MG63 (cell line): ENCODE data around the gene PSTPIP1. TPM values are rescaled to one million over a fixed set of nuclear protein-coding genes. Genes with fewer than 3 reads are reported as not detected.
A peak's percentile ranks its signal among the peaks of the same experiment; 100 is the strongest.

ENCODE experiments used
- DNase-seq: peaks from one replicate; pipeline ENCODE4 v3.0.0-alpha.2; 2020
- H3K27me3 ChIP-seq: fragments of 250-450 bp; sonication (Bioruptor Pico); 2 replicates; pipeline ENCODE4 v1.5.1; 2020; ENCODE audit warnings: mild to moderate bottlenecking, moderate library complexity
- H3K36me3 ChIP-seq: fragments of 250-450 bp; sonication (Bioruptor Pico); 2 replicates; pipeline ENCODE4 v1.5.1; 2020; ENCODE audit warnings: mild to moderate bottlenecking, moderate library complexity
- H3K4me3 ChIP-seq: fragments of 250-450 bp; sonication (Bioruptor Pico); 2 replicates; pipeline ENCODE4 v1.5.1; 2020; ENCODE audit warnings: mild to moderate bottlenecking, moderate library complexity
- H3K9me3 ChIP-seq: fragments of 250-450 bp; sonication (Bioruptor Pico); 2 replicates; pipeline ENCODE4 v1.5.1; 2020; ENCODE audit warnings: mild to moderate bottlenecking, moderate library complexity
- total RNA-seq: library from RNA; depleted of rRNA; stranded (reverse); fragments of >200 nt; shearing (Covaris generic); gene quantifications from 2 replicates; pipeline ENCODE4 v1.2.3, GENCODE V29; 2014; ENCODE audit warnings: low replicate concordance

The PSTPIP1 gene
- total RNA-seq, 1 experiment from 2014 or later = not detected

- DNase-seq = no peak
- Histone ChIP-seq H3K27me3 (no peaks in the 10 kb centered on the region), H3K9me3 (no peaks in the 10 kb centered on the region), H3K4me3 (no peak overlapping the region), H3K36me3 (no peaks in the 10 kb centered on the region)
Measured at GRCh38 chr15:77030048-77030927, 35.4 kb downstream of the PSTPIP1 start.

- Histone ChIP-seq H3K36me3 (no peaks in the 10 kb centered on the region), H3K9me3 (no peaks in the 10 kb centered on the region), H3K4me3 (no peak overlapping the region), H3K27me3 (no peaks in the 10 kb centered on the region)
- DNase-seq = no peak
Measured at GRCh38 chr15:77030928-77031375, 36.0 kb downstream of the PSTPIP1 start.

- Histone ChIP-seq H3K36me3 (peaks cover 2% of the 10 kb centered on the region; the same call in 1 of the 2 replicates), H3K27me3 (no peaks in the 10 kb centered on the region), H3K4me3 (no peak overlapping the region), H3K9me3 (no peaks in the 10 kb centered on the region)
- peak; percentile 26 for DNase-seq
Measured at GRCh38 chr15:77031376-77032050, 36.6 kb downstream of the PSTPIP1 start.

GRCh38 chr15:77032052-77032646 lies 37.2 kb downstream of the PSTPIP1 start:
- Histone ChIP-seq H3K4me3 (no peak overlapping the region), H3K27me3 (no peaks in the 10 kb centered on the region), H3K9me3 (no peaks in the 10 kb centered on the region), H3K36me3 (peaks cover 4% of the 10 kb centered on the region; the same call in 1 of the 2 replicates)
- DNase-seq = no peak

GRCh38 chr15:77032647-77033416 lies 37.9 kb downstream of the PSTPIP1 start:
- no peak for DNase-seq
- Histone ChIP-seq H3K9me3 (no peaks in the 10 kb centered on the region), H3K27me3 (no peaks in the 10 kb centered on the region), H3K4me3 (no peak overlapping the region), H3K36me3 (peaks cover 7% of the 10 kb centered on the region; the same call in 1 of the 2 replicates)

- no peaks in the 10 kb centered on the region for H3K27me3 ChIP-seq
- H3K9me3 ChIP-seq = no peaks in the 10 kb centered on the region
- H3K36me3 ChIP-seq = peaks cover 7% of the 10 kb centered on the region; the same call in 1 of the 2 replicates
- no peak for DNase-seq
- no peak overlapping the region for H3K4me3 ChIP-seq
Measured at GRCh38 chr15:77033417-77033728, 38.4 kb downstream of the PSTPIP1 start.

GRCh38 chr15:77033729-77034671 lies 39.1 kb downstream of the PSTPIP1 start:
- H3K4me3 ChIP-seq = no peak overlapping the region
- no peaks in the 10 kb centered on the region for H3K27me3 ChIP-seq
- H3K36me3 ChIP-seq = peaks cover 7% of the 10 kb centered on the region; the same call in 1 of the 2 replicates
- no peak for DNase-seq
- no peaks in the 10 kb centered on the region for H3K9me3 ChIP-seq

GRCh38 chr15:77034695-77035489 lies 40.0 kb downstream of the PSTPIP1 start:
- H3K4me3 ChIP-seq = no peak overlapping the region
- H3K9me3 ChIP-seq = no peaks in the 10 kb centered on the region
- no peaks in the 10 kb centered on the region for H3K27me3 ChIP-seq
- no peak for DNase-seq
- H3K36me3 ChIP-seq = peaks cover 7% of the 10 kb centered on the region; the same call in 1 of the 2 replicates

- DNase-seq = no peak
- Histone ChIP-seq H3K27me3 (no peaks in the 10 kb centered on the region), H3K36me3 (peaks cover 7% of the 10 kb centered on the region; the same call in 1 of the 2 replicates)
Measured at GRCh38 chr15:77035584-77035983, 40.7 kb downstream of the PSTPIP1 start.

GRCh38 chr15:77035999-77036471 lies 41.1 kb downstream of the PSTPIP1 start:
- H3K27me3 ChIP-seq = no peaks in the 10 kb centered on the region
- no peak overlapping the region for H3K4me3 ChIP-seq
- H3K9me3 ChIP-seq = no peaks in the 10 kb centered on the region
- DNase-seq = no peak
- peaks cover 7% of the 10 kb centered on the region; the same call in 1 of the 2 replicates for H3K36me3 ChIP-seq

More at GRCh38 chr15:77035584-77035983, 40.7 kb downstream of the PSTPIP1 start:
- Histone ChIP-seq H3K4me3 (no peak overlapping the region), H3K9me3 (no peaks in the 10 kb centered on the region)

GRCh38 chr15:77036537-77037387 lies 41.8 kb downstream of the PSTPIP1 start:
- Histone ChIP-seq H3K4me3 (no peak overlapping the region), H3K27me3 (no peaks in the 10 kb centered on the region), H3K36me3 (peaks cover 7% of the 10 kb centered on the region; the same call in 1 of the 2 replicates), H3K9me3 (no peaks in the 10 kb centered on the region)
- no peak for DNase-seq

GRCh38 chr15:77037388-77038209 lies 42.7 kb downstream of the PSTPIP1 start:
- no peak for DNase-seq
- H3K36me3 ChIP-seq = peaks cover 11% of the 10 kb centered on the region
- no peak overlapping the region for H3K4me3 ChIP-seq
- no peaks in the 10 kb centered on the region for H3K9me3 ChIP-seq
- no peaks in the 10 kb centered on the region for H3K27me3 ChIP-seq
